ENCODE data around the gene CTIF.

CTIF gene

DNA sequence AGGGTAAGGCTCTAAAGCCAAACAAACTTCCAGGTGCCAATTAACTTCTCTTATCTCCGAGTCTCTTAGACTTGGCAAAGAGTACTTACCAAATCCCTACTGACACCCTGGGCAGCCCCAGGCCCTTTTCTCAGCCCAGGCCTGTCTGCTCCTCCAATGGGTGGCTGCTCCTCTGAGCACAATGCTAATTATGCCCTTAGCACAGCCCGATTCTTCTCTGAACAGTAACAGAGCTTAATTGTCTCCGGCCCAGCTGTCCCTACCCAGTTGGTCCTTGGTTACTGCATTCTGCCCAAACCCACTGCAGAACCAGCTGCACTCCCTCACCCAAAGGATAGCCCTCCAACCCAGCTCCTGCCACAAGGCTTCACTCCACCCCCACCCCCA, 301.7 kb downstream of the CTIF start:
- no peak for DNase-seq

DNA sequence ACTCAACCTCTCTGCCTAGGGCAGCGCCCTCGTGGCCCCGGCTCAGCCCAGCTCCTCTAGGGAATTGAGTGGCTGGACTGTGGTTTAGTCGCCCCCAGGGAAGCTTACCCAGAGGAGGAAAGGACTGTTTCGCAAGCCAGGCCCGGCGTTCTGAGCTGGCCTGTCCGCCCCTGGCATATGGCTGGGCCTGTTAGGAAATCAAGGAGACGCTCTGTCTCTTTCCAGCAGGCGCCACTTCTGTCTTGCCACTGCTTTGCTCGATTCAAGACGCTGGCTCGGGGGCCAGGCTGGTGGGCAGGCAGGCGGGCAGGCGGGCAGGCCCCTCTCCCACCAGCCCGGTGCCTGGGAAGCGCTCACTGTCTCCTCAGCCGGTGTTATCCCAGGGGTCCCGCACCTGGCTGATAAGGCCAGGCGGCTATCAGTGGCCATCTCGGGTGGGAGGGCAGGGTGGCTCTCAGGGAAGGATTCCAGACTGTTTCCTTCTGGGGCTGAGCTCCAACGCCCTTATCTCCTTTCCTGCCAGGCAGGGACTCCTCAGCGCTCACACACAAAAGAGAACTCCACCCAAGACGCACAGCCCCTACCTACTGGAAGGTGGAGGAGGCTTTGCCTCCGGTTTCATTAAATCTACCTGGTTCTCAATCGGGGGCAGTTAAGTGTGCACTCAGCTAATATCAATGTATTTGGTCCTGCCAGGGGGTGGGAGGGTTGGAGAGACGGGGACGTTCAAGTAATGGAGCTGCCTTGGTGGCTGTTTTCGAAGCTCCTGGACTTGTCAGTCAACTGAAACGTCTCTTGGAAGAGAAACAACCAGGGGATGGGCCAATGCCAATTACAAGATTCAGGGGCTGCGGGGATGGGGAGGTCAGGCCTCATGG, 302.8 kb downstream of the CTIF start:
- DNase-seq = no peak

DNA sequence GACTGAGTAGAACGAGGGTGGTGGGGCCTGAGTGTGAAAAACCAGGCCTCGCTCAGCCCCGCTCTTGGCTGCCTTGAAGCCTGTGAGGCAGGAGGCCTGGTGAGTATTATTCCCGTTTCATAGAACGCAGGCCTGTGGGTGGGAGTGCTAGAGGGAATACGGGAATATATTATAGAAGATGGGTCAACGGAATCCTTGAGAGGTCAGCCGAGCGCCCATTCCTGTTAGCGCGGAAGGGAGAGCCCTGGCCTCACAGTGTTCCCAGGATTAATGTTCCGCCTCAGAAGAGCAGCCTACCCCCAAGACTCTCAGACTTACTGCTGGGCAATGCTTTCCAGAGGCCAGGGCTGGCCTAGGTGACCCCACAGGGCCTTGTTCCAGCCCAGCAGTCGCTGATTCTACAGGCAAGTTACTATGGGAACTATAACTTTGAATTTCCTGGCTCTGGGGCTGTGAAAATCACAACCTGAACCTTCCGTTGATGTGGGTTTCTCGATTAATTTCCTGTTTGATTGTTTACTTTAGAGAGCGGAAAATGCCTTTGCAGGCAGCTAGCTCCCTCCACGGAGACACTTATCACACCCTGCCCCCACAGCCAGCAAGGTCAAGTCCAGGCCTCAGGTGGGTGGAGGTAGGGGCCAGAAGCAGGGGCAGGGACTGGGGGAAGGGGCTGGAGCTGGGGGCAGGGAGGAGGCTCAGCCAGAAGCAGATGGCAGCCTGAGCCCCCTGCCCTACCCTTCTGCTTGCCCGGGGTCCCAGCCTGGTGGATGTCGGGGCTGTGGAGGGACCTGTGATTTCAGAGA, 303.6 kb downstream of the CTIF start:
- DNase-seq = peak in 2 of 5 experiments; percentile 71 to 91

DNA sequence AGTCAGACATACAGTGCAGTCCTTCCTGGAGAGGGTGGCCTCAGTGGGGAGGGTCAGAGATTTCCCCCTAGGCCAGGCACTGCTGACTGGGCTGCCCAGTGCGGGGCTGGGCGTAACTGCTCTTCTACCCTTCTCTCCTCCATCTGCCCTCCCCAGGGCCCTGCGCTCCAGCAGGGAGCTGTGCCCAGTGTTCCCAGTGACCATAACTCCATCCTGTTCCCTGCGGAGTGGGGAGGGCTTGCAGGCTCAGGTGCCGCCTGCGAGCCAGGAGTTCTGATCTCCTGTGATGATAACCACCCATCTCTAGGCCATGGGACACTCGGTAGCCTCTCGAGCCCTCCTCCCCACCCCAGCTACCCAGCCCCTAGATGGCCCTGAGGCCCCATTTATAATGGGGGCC, 304.3 kb downstream of the CTIF start:
- DNase-seq = no peak

DNA sequence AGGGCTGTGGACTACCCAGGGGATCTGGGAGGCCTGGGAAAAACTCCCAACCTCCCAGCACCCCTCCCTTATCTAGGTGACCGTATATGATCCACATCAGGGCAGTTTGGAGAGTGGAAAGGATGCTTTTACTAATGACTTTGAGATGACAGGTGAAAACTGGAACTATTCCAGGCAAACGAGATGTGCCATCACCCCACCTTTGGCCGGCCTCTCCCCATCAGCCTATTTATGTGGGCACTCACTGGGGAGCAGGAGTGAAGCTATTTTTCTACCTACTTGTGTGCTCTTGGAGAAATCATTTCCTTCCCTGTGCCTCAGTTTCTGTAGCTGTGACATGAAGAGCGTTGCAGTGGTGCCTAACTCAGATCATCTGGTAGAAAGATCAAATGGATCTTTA, 304.8 kb downstream of the CTIF start:
- DNase-seq = no peak

DNA sequence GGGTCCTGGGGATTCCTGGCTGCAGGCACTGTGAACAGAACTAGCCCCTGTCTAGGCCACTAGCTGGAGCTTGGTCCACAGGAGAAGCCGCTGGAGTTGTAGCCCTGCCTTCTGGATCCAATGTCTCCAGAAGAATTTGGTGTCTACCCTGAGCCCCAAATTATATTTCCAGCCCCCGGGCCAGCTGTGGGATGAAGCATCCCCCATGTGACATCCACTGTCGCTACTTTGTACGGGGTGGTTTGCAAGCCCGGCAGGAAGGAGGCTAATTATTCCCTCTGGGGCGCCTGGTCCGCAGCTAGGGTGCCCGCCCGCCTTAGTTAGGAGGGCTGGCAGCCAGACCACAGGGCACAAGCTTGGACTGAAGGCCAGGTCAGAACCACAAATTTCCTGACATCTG, 305.4 kb downstream of the CTIF start:
- no peak for DNase-seq

DNA sequence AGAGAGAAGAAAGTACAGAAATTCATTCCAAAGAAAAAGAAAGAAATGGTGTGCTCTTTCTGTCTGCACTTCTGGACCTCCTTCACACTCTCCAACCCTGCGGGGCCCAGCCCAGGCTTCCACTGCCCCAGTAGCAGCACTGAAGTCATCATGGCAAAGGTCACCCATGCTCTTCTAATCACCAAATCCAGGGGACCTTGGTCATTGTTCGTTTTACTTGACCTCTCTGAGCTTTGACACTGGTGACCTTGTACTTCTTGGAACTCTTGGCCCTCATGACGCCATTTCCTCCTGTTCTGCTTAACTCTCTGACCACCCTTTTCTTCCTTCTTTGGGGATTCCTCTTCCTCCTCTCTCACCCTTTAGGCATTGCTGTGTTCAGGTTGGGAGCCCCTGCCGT, 306.3 kb downstream of the CTIF start:
- DNase-seq = no peak

DNA sequence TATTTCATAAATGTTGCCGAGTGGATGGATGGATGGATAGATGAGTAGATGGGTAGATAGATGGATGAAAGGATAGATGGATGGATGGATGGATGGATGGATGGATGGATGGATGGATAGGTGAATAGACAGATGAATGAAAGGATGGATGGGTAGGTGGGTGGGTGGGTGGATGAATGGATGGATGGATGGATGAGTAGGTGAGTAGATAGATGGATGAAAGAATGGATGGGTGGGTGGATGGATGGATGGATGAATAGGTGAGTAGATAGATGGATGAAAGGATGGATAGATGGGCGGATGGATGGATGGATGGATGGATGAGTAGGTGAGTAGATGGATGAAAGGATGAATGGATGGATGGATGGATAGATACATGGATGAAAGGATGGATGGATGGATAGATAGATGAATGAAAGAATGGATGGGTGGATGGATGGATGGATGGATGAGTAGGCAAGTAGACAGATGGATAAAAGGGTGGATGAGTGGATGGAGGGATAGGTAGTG, 307.6 kb downstream of the CTIF start:
- no peak for DNase-seq

DNA sequence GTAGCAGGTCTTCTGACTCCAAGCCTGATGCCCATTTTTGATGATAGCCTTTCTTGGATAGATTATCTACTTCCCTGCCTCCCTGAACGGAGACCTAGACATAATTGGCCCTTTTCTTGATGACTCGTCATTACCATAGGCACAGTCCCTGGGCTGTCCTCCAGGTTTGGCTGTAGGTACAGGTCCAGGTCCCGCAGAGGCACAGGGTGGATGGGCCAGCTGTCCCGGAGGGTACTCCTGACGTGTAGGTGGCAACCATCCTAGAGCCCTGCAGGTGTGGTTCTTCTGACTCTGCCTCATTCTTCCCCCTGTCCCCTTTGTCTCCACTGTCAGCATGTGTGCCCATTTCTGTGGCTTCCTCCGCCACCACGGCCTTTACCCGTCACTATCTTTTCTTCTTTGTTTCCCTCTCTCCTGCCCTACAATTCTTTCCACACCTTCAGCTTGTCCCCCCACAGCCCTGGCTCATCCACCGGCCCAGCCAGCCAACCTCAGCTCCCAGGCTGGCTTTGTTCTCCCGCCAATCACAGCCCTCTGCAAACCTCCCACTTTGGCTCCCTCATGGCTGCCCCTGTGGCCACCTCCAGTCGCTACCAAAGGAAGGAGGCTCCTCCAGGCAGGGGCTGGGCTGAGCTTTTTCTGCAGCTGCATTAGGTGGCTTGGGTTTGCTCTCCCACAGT, 309.1 kb downstream of the CTIF start:
- no peak for DNase-seq

DNA sequence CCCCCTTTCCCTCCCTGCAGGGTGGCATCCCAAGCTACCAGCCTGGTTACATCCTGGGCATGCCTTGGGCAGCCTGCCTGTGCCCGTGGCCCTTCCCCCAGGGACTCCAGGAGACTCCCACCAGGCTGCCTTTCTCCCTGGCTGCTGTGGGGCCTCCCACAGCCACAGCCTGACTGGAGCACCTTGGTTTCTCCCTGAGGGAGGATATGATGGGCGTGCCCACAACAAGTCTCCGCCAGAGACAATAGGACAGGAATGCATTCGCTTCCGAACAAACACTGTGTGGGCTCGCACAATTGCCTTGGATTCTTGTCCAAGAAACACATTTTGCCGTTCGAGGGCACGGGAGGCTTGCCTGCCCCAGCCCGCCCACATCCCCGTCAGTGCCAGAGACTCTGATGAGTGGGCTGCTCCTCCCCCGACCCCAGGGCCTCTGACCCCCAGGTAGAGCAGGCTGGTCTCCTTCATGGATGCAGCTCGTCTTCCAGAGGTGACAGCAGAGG, 309.9 kb downstream of the CTIF start:
- no peak for DNase-seq

DNA sequence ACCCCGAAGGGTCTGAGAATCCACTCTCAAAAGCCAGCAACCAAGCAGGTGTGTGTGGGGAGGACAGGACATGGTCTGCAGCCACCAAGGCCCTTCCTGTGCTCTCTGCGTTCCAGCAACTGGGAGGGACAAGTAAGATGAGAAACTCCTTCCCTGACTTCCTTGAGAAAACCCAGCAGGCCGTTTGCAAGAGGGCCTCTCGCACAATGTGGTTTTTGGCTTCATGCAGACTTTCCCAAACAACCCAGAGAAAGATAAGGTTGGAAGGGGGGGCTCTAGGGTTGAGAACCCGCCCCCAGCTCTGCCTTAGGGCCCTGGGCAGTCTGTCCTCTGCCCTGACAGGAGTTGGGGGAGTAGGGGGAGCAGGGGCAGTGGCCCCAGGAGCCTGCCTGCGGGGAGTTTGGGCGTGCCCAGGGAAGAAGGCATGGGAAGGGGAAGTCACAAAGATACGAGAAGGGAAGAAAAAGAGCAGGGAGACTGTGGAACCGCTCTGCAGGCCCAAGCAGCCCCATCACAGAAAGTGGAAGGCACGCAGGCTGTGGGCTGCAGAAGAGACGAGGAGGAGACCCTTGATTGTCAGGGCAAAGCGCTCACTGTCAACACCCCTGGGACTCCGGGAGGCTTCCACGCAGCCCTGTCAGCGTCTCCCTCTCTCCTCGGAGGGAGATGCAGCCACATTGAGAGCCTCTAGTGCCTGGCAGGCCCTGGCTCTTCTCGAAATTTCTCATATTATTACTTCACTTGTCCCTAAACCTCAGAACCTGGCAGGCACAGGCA, 312.2 kb downstream of the CTIF start:
- no peak for DNase-seq

DNA sequence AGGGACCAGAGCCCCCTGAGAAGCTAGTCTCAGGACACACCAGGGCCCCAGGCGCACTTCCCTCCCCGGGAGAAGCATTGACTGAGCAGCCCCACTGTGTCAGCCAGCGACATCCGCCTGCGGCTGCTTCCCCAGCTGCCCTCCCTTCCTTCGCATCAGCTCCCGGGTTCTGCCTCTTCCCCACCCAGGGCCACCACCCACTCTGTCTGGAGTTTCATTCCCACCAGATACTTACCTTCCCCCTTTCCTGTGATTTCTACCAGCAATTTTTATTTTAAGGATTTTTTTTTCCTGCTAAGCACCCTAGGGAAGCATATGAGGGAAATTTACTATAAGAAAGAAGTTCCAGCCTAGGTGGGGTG, 312.7 kb downstream of the CTIF start:
- no peak for DNase-seq

DNA sequence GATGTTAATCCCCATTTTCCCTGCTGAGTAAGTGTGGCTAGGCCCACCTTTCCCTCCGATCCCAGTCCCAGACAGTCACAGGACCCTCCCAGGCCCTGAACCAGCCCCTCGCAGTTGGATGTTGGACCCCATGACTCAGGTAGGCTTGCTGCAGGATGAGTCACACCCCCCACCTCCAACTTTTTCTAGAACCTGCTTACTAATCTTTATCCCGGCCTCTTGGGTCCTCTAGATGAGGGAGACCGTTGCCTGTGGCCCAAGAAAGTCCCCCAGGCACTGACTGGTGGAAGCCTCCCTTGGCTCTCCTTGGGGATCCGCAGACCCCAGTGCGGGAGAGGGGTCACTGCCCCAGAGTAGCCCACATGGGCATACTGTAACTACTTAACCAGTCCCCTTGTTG, 313.5 kb downstream of the CTIF start:
- DNase-seq = no peak

DNA sequence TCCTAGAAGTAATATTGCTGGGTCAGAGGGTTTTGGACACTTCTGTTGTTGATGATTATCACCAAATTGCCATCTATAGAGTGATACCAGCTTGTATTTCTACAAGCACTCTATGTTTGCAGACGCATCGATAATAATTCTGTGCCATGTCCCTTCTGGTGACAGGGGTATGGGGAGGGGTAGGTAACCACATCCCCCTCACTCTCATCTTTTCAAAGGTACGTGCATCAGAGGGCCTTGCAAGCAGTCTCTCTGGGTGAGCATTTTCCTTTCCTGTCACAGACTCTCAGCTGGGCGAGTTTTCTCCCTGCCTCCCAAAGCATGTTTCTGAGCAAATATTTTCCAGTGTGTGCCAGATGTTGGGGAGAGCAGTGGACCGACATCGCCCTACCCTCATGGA, 314.0 kb downstream of the CTIF start:
- DNase-seq = no peak

DNA sequence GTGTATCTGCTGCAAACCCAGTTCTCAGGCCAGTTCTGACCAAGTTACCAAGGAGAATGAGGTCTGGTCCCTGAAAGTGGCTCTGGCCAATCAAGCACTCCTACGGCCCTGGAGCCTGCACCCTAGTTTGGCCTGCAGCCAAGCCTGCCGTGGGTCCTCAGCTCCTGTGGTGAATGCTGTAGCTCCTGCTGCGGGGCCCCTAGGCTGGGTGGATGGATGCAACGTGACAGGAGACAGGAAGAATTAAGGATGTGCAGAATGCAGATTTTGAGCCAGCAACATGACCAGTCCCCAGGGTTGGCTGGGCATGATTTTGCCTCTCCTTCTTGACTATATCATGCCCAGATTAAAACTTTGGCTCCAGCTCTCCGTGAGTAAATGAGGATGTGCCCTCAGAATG, 314.8 kb downstream of the CTIF start:
- no peak for DNase-seq

DNA sequence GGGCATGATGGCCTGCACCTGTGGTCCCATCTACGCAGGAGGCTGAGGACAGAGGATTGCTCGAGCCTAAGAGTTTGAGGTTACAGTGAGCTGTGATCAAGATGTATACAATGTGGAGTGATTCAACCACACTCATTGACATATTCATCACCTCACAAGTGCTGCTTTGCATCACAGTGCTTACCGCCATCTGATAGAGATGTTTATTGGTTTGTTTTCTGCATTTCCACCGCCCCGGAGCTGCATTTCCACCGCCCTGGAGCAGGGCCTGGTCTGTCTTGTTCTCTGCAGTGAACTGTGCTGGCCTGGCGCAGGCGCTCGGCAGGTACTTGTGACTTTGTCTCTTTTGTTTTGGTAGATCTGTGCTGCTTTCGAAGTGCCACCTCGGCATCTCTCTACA, 315.9 kb downstream of the CTIF start:
- DNase-seq = peak in 1 of 5 experiments; percentile 18

DNA sequence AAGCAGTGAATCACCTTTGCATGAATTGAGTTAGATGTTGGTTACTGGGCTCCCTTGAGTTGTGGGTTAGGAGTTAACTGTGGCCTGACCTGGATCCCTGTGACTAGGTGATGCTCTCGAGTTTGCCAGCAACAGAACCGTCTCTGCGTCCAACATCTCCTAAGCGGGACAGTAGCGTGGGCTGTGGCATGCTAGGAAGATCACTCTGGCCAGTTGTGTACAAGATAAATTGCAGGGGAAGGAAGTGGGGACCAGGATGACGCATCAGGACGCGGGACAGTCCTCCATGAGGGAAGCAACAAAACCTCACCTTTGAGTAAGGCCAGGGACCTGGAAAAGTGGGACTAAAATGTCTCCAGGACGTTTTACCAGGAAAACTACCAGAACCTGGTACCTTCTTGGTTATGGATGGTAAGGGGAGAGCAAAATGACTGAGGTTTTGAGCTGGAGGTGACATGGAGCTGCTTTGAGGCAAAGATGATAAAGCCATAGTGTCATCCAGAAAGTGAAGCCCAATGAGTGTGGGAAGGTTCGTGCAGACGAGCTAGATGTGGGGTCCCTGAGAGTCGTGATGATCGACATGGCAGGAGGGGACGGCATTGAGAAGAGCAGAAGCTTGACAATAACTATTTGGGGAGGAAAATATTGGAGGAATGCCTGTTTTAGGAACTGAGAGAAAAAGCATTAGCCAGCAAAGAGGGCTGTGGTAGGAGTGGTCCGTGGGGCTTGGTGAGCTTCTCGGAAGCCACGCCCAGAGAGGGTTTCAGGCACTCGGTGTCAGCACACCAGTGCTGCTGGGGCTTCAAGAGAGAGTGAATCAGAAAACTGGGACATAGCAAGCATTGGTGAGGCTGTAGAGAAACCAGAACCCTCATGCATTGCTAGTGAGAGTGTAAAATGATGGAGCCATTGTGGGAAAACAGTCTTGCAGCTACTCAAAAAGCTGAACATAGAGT, 316.9 kb downstream of the CTIF start:
- peak in 1 of 5 experiments; percentile 24 for DNase-seq

DNA sequence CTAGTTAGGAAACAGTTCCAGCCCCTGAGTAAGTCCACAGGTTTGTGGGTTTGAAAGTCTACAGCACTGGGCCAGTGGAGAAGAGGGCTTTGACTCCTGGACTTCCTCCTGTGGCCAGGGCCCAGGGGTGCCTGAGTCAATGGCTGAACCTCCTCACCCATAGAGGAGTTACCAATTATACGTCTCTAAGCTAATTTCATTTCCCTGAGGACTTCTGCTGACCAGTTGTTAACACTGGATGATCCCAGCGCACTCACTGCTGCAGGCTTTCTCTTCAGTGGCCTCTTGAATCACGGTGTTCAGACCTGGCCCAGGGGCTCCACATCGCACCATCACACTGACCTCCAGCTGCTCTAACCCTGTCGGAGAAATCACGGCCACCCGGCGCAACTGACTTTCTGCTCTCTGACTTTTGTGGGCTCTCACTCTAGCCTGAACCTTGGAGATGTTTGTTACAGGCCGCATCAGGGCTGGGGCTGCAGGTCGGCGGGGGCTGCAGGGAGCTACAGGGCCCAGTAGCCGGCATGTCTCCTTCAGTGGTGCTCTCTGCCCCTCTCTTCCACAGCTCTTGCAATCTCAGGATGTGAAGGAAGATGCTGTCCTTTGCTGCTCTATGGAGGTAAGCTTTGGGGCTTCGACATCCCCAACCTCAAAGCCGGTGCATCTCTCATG, 318.3 kb downstream of the CTIF start:
- no peak for DNase-seq

DNA sequence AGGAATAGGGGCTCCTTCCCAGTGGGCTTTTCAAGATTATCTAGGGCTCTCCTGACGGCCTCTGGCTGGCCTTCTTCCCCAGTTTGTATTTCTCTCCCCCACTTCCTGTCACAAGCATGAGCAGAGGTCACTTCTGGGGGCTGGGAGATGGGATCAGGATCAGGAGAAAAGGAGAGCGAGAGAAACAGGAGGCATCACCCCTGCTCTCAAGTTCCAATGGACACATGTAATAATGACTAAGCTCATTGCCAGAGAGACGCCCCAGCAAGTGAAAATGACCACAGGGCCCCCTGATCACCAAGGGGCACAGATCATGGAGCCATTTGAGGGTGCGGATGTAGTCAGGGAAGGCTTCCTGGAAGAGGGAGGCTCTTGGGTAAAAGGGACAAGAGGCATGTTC, 319.8 kb downstream of the CTIF start:
- DNase-seq = no peak
